Pancreas (tissue), 10 donors: ENCODE measurements around the gene GAS6. TPM values are rescaled to one million over a fixed set of nuclear protein-coding genes. Genes with fewer than 3 reads are reported as not detected.

Experiments
- ATAC-seq, 4 donors: fragments of 200-7000 bp; cut with Tn5 transposase; one replicate each; pipeline versions ENCODE4 v1.8.0 to v1.9.1; 2020; ENCODE audit warnings: mild to moderate bottlenecking in 4 of 4, moderate library complexity in 4 of 4
- DNase-seq, 6 donors: peaks; one replicate each; pipeline ENCODE4 v3.0.0-alpha.2; 2020
- FAIRE-seq: peaks from 2 replicates; lab custom pipeline; 2012; peaks lifted over from hg19 to GRCh38; lab: Jason Lieb, UNC
- H3K27ac ChIP-seq, 4 donors: fragments of 200-600 bp; sonication (generic); 1 replicate in 3 of 4; 2 replicates in 1 of 4; pipeline versions ENCODE4 v1.5.0 to v1.8.0; 2020
- H3K27me3 ChIP-seq, 4 donors: fragments of 200-600 bp; one replicate each; pipeline ENCODE4 v1.8.0; 2021
- H3K36me3 ChIP-seq, 3 donors: fragments of 200-600 bp; sonication (generic) in 1 of 3; one replicate each; pipeline versions ENCODE4 v1.5.0 to v1.8.0; 2020 to 2021
- H3K4me1 ChIP-seq, 3 donors: fragments of 200-600 bp; one replicate each; pipeline ENCODE4 v1.8.0; 2021
- H3K4me3 ChIP-seq, 4 donors: fragments of 200-600 bp; sonication (generic) in 2 of 4; one replicate each; pipeline versions ENCODE4 v1.5.0 to v1.8.0; 2020 to 2021
- H3K9me3 ChIP-seq, 4 donors: fragments of 200-600 bp; one replicate each; pipeline ENCODE4 v1.8.0; 2021
- CTCF ChIP-seq, 4 donors: fragments of 200-600 bp; sonication (generic) in 3 of 4; IDR thresholded peaks; one replicate each; pipeline versions ENCODE4 v1.5.0 to v1.8.0; 2021; ENCODE audit warnings: antibody characterized with exemption in 4 of 4
- WGBS, 2 donors: extraction: QIAGEN DNeasy Blood & Tissue Kit; methylation state at CpG; one replicate each; pipeline ENCODE4 v1.1.7; 2013; 5-methylcytosine and 5-hydroxymethylcytosine counted together
- intact Hi-C, 3 donors: fragments of 100-400 bp; cut with DNase I; formaldehyde crosslinking; loops; one replicate each; pipeline versions ENCODE4 v1.11.1 to v1.14.2; 2022
- polyA plus RNA-seq, 2 donors: library from polyadenylated mRNA; stranded (reverse); fragments of 200-250 nt; gene quantifications; one replicate each; pipeline ENCODE4 v1.2.3, GENCODE V29; 2013
- total RNA-seq, 6 donors: library from RNA; stranded (reverse); fragmentation: NEBNext Ultra II Directional in 4 of 6; extraction: Animal tissue kit (Norgen Biotek cat#: 25700) in 4 of 6; gene quantifications; one replicate each; pipeline versions ENCODE4 v1.2.1 to v1.2.4, GENCODE V29; 2021 to 2023
- donor health status: healthy with polysubstance abuse.
- donor health status: DM: no; HTN: no; CAD: no; lungs with moderate emphysema.
- donor health status: DM: no; HTN: no; CAD: no.
- donor health status: control.
- donor health status: control.
- donor health status: Bipolar disorder and iron deficiency.
- donor health status: DM: yes; HTN: yes; CAD: no.
- donor health status: DM: no; HTN: no; CAD: no.
- donor health status: DM: no; HTN: no; CAD: no.
- donor health status: DM: yes; HTN: yes; CAD: no.

GAS6 gene
- total and polyA plus RNA-seq, 8 donors, result 24.3 to 124 (median 42.2) TPM

GRCh38 chr13:113810640-113811039, 53.2 kb downstream of the GAS6 start:
- Histone ChIP-seq H3K36me3 (no peaks in the 10 kb centered on the region), H3K27ac (no peak overlapping the region), H3K4me1 (peaks cover 0 to 5% (median 0%) of the 10 kb centered on the region in 3 donors), H3K27me3 (no peaks in the 10 kb centered on the region), H3K9me3 (no peaks in the 10 kb centered on the region), H3K4me3 (no peak overlapping the region)
- 81 to 93% methylated on average over 14 of the region's 14 CpGs for WGBS, 2 donors
- DNase-seq (peak in 2 of 6 donors; percentile 50 to 77), ATAC-seq (no peak), FAIRE-seq (no peak)
- intact Hi-C loops, result loop anchor here in 1 of 3 donors (10.0 kb wide), 1 partner anchor 134 kb away; no protein-coding TSS in a partner anchor
- TF ChIP-seq CTCF (IDR thresholded peaks at IDR 0.05), result no peak

GRCh38 chr13:113809934-113810333, 53.9 kb downstream of the GAS6 start:
- ATAC-seq (no peak), DNase-seq (peak in 1 of 6 donors; percentile 28), FAIRE-seq (no peak)
- H3K4me1 ChIP-seq, result peaks cover 0 to 5% (median 0%) of the 10 kb centered on the region in 3 donors
- intact Hi-C loops, result loop anchor here in 1 of 3 donors (10.0 kb wide), 1 partner anchor 135 kb away; no protein-coding TSS in a partner anchor
- no peaks in the 10 kb centered on the region for H3K27me3 ChIP-seq
- H3K4me3 ChIP-seq, result no peak overlapping the region
- TF ChIP-seq CTCF (IDR thresholded peaks at IDR 0.05), result no peak
- no peak overlapping the region for H3K27ac ChIP-seq
- 70 to 75% methylated on average over 2 of the region's 2 CpGs for WGBS, 2 donors
- H3K36me3 ChIP-seq, result no peaks in the 10 kb centered on the region
- no peaks in the 10 kb centered on the region for H3K9me3 ChIP-seq

DNA sequence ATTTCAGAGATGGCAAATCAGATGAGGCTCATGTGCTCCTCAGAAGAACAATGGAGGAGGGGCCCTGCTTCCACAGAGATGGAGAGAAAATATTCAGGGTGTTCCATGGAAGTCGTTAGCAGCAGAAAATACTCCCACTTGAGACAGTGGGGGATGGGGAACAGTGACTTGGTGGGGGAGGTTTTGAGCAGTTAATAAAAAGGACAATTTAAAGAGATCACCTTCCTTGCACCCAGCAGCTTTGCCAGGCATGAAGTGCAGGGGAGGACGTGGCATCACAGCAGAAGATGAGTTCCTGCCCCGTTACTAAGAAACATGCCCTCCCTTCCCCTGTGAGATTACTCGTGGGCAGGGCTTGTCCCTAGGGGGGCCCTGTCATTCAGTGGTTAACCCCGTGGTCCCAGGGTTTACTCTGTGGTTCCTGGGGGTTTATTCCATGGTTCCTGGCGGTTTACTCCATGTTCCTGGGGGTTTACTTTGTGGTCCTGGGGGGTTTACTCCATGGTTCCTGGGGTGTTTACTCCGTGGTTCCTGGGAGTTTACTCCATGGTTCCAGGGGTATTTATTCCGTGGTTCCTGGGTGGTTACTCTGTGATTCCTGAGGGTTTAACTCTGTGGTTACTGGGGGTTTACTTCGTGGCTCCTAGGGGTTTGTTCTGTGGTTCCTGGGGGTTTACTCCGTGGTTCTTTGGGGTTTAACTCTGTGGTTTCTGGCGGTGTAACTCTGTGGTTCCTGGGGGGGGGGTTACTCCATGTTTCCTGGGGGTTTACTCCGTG, 55.6 kb downstream of the GAS6 start:
- Histone ChIP-seq H3K4me1 (no peaks in the 10 kb centered on the region), H3K27ac (no peak overlapping the region), H3K27me3 (no peaks in the 10 kb centered on the region), H3K36me3 (no peaks in the 10 kb centered on the region), H3K4me3 (no peak overlapping the region), H3K9me3 (no peaks in the 10 kb centered on the region)
- ATAC-seq (no peak), FAIRE-seq (no peak), DNase-seq (no peak)
- no peak for TF ChIP-seq CTCF (IDR thresholded peaks at IDR 0.05)
- intact Hi-C loops, result no loop called here
- 68 to 80% methylated on average over 12 of the region's 12 CpGs for WGBS, 2 donors

GRCh38 chr13:113806526-113806925, 57.4 kb downstream of the GAS6 start:
- H3K36me3 ChIP-seq, result no peaks in the 10 kb centered on the region
- no peaks in the 10 kb centered on the region for H3K27me3 ChIP-seq
- TF ChIP-seq CTCF (IDR thresholded peaks at IDR 0.05), result no peak
- FAIRE-seq (no peak), ATAC-seq (no peak), DNase-seq (peak in 2 of 6 donors; percentile 18 to 51)
- no peaks in the 10 kb centered on the region for H3K9me3 ChIP-seq
- H3K27ac ChIP-seq, result no peak overlapping the region
- no peak overlapping the region for H3K4me3 ChIP-seq
- intact Hi-C loops, result no loop called here
- WGBS, 2 donors, result 74 to 90% methylated on average over 10 to 13 of the region's 13 CpGs
- H3K4me1 ChIP-seq, result no peaks in the 10 kb centered on the region

GRCh38 chr13:113806104-113806471, 57.8 kb downstream of the GAS6 start:
- 74 to 91% methylated on average over 10 to 11 of the region's 11 CpGs for WGBS, 2 donors
- intact Hi-C loops, result no loop called here
- no peak for TF ChIP-seq CTCF (IDR thresholded peaks at IDR 0.05)
- Histone ChIP-seq H3K36me3 (no peaks in the 10 kb centered on the region), H3K4me3 (no peak overlapping the region), H3K27ac (no peak overlapping the region), H3K9me3 (no peaks in the 10 kb centered on the region), H3K27me3 (no peaks in the 10 kb centered on the region), H3K4me1 (no peaks in the 10 kb centered on the region)
- DNase-seq (peak in 2 of 6 donors; percentile 12 to 62), ATAC-seq (no peak), FAIRE-seq (no peak)
